Endometrium (tissue), 2 donors: ENCODE data around the gene RPL22.

Experiments
- FAIRE-seq: peaks from 2 replicates; lab custom pipeline; 2012; peaks lifted over from hg19 to GRCh38; lab: Jason Lieb, UNC
- donor health status: control.
- donor health status: control.

RPL22 gene

DNA sequence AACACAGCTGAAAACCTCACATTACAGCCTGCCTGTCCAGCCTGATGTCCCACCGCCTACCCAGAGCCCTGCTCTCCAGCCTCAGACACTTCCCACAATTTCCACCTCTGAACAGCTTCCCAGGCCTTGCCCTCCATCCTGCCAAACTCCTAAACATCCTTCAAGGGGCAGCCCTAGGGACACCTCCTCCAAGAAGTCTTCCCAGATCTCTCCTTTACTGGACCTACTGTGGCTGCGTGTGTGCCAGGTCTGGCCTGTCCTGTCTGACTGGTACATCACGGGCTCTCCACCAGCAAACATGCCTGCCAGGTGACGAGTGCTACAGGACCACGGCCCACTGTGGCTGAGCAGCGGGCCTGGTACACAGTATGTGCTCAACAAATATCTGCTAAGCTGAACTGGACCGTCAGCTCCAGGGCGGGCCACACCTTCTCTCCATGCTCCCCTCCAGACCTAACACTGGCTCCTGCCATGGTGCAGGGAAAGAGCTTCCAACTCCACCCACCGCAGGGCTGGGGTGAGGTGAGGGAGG, 48.0 kb downstream of the RPL22 start:
- FAIRE-seq: no peak

DNA sequence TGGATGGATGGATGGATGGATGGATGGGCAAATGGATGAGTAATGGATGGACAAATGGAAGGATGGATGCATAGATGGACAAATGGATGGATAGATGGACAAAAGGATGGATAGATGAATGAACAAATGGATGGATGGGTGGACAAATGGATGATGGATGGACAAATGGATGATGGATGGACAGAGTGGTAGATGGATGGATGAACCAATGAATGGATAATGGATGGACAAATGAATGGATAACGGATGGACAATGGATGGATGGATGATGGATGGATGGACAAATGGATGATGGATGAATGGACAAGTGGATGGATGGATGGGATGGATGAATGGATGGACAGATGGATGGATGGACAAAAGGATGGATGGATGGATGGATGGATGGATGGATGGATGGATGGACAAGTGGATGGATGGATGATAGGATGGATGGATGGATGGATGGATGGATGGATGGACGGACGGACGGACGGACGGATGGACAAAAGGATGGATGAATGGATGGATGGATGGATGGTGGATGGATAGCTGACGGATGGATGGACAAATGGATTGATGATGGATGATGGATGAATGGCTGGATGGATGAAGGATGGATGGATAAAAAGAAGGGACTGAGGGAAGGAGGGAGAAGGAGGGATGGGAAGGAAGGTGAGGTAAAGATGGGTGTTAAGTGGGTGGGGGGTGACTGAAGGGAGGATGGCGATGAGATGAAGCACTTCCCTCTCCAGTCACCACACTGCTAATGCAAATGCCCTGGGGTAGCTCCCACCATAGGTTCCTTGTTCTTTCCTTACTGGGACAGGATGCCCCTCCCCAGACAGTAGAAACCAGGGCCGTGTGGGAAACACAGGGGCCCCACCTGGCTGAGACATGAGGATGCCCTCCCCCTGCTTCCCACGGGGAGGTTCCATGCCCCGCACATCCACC, 49.1 kb downstream of the RPL22 start:
- FAIRE-seq: no peak

DNA sequence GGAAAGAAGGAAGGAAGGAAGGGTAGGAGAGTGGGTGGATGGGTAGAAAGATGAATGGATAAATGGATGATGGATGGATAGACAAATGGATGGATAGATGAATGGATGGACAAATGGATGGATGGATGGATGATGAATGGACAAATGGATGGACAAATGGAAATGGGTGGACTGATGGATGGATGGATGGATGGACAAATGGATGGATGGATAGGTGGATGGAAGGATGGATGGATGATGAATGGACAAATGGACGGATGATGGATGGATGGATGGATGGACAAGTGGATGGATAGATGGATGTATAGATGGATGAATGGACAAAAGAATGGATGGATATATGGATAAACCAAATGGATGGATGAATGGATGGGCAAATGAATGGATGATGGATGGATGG, 49.8 kb downstream of the RPL22 start:
- FAIRE-seq: no peak

DNA sequence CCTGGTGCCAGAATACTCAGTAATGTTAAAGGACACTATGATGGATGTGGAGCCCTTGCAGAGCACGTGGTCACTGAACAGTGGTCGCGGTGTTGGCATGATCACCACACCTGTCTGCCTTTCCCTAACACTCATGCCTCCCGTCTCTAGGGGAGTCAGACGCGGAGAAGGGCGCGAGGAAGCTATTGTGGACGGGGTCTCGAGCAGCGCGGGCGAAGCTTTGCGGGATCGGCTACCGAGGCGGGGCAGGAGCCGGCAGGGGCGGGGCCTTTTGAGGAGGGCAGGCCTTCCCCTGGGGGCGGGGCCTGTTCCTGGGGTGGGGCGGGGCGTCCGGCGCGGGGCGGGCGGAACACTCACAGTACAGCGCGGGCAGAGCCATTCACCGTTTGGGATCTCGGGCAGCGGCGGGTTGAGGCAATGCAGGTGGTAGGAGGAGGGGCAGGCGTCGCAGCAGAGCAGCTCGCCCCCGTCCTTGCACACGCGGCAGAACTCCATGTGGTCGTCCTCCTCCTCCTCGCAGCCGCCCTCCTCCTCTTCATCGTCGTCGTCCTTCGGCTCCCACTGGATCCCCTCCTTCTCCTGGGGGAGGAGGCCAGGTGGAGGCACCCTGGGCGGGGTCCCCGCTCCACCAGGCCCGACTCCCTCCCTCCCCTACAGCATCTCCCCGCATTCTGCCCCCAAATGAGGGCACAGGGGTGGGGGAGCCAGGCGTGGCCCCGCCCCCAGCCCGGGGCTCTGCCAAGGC, 50.7 kb downstream of the RPL22 start:
- FAIRE-seq: no peak

DNA sequence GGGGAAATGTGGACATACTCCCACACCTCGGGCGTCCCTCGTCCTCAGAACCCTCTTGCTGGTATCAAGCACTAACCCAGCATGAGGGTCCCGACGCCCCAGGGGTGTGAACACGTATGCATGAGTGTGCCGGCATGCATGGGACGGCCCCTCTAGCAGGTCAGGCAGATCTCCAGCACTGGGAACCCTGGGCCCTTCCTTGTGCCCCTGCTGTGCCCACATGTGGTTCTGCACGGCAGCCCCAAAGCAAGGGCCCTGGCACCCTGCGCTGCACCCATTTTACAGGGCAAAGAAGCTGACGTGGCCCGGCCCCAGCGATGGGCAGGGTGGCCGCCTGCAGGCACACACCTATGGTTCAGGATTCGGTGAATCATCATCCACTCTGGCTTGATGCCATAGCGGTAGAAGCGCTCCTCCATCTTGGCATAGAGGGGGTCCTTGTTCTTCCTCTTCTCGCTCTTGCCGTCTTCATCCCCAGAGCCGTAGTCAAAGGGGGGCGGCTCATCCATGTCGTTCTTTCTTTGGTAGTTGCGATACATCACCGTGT, 53.5 kb downstream of the RPL22 start:
- FAIRE-seq: no peak

DNA sequence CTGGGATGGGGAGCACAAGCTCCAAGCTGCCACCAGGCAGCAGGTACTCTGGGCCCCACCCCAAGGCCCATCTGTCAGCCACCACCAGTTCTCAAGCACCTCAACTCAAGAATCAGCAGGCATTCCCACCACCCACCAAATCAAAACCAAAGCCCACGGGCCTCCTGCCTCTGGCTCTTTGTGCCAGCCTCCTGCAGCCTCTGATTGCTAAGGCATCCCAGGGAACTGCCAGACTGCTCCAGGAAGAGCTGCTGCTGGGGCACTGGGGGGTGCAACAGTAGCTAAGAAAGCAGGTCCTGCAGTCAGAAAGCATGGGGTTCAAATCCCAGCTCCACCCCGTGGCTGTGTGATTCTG, 54.0 kb downstream of the RPL22 start:
- FAIRE-seq: no peak

DNA sequence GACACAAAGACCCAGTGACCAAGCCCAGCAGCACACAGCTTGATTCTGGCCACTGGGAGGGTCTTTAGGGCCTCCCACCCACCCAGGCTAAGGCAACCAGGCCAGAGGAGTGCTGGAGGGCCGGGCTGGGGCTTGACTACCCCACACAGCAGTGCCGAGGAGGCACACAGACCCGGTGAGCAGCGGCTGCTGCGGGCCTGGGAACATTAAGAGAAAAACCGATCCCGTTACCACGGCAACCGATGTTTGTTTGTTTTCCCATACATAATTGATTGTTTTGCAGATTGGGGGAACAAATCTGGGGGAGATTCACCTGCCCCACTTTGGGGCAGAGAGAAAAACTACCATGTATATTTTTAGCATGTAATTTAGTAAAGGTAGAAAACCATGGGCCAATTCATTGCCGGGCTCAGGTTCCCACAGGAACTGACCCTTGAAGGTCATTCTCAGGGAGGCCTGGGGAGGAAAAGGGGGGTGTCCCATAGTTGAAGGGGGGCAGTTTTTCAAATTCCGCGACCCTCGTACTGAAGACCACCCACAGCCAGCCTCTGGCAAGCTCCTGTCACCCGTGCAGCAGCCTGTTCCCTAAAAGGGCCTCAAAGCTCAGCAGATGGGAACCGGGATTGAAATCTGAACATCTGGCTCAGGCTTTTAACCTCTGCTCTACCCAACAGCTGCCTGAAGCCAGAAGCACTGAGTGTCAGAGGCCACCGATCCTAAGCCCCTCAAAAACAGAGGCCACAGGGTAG, 54.6 kb downstream of the RPL22 start:
- FAIRE-seq: no peak

DNA sequence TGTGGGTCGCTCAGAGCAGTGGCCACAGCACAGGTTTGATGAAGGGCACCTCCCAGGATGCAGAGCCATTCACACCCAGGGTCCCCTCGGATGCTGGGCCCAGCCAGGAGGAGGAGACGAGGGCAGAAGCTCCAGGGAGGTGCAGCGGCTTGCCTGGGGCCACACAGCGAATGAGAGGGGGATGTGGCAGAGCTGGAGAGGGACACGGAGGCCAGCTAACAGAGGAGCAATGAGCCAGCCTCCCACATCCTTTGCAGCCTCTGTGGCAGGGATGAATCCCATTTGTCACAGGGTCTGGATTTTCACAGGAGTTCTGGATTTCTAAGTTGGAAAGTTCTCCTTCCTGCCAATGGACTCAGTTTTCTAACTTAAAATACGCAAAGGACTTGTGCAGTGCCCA, 55.2 kb downstream of the RPL22 start:
- FAIRE-seq: no peak

DNA sequence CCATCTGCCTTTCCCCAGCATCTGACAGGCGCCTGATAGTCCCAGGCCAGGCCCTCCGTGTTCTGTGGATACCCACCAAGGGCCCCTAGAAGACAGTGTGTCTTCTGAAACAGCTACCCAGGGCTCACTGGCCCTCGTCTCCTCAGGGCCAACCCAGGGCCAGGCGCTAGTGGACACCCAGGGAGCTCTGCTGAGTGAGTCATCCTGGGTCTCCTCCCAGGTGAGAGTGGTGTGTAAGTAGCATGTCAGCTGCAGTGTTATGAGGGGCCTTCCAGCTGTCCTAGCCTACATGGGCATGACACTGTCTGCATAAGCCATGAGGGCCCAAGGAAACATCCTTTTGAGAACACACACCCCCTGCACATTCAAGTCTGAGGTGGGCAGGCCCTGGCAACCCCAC, 56.0 kb downstream of the RPL22 start:
- no peak for FAIRE-seq

DNA sequence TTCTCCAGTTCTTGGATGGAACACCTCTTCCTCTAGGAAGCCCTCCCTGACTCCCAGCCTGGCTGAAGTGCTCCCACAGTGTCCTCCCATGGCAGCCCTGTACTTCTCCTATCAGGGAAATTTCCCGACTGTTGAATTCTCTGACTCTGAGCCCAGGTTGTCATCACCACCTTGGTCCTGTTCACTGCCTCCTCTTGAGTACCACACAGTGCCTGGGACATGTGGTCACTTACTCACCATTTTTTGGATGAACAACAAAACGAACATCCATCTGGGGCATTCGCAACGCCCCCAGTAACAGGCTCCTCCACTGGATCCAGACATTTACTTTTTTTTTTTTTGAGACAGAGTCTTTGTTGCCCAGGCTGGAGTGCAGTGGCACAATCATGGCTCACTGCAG, 56.7 kb downstream of the RPL22 start:
- FAIRE-seq: no peak

DNA sequence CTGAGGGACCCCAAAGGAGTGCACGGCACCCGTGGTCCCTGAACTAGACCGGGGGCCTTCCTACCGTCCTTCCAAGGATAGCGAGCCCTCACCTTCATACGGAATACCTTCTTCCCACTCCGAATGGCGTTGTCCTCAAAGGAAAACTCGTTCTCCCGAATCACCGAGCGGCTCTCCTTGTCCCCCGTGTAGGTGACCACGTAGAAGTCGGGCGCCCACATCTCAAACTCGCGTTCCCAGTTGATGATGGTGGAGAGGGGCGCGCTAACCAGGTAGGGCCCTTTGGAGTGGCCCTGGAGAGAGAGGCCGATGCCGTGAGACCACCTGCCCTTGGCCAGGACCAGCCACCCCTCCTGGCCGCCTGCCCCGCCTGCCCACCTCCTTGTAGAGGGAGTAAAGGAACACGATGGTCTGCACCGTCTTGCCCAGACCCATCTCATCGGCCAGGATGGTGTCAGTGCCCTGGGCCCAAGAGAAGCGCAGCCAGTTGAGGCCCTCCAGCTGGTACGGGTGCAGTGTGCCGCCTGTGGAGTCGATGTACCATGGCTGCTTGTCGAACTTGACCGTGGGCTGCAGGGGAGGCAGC, 57.3 kb downstream of the RPL22 start:
- FAIRE-seq: no peak

DNA sequence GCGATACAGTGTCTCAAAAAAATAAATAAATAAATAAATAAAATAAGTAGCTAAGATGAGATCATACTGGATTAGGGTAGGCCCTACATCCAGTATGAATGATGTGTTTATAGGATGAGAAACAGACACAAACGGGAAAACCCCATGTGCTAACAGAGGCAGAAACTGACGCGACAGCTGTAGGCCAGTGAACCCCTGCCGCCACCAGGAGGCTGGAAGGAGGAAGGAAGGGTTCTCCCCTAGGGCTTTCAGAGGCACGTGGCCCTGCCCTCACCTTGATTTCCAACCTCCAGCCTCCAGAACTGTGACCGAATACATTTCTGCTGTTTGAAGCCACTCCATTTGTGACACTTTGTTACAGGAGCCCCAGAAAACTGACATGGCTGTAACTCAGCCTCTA, 57.8 kb downstream of the RPL22 start:
- FAIRE-seq: no peak

DNA sequence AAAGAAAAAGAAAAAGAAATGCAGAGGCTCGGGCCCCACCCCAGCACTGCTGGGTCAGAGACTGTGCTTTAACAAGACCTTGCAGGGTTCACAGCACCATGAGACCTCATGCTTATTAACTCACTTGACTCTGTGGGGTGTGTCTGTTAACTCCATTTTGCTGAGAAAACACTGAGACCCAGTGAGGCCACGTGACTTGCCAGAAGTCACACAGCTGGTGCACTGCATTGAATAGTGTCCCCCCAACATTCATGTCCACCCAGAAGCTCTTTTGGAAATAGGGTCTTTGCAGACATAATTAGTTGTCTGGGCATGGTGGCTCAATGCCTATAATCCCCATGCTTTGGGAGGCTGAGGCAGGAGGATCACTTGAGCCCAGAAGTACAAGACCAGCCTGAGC, 59.0 kb downstream of the RPL22 start:
- FAIRE-seq: no peak

DNA sequence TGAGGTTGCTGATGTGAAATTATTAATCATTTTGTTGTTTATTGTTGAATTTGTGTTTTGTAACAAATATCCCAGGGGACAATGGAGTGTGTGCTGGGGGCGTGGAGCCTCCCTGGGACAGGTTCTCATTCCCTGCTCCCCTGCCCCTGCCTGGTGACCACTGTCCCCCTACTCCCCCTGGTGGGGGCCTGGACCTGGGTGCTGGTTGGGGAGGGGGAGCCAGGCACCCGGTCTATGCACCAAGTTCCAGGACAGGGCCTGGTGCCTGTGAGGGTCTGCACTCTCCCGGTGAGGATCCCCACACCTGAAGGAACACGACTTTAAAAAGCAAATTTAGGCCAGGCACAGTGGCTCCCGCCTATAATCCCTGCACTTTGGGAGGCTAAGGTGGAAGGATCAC, 61.6 kb downstream of the RPL22 start:
- no peak for FAIRE-seq

DNA sequence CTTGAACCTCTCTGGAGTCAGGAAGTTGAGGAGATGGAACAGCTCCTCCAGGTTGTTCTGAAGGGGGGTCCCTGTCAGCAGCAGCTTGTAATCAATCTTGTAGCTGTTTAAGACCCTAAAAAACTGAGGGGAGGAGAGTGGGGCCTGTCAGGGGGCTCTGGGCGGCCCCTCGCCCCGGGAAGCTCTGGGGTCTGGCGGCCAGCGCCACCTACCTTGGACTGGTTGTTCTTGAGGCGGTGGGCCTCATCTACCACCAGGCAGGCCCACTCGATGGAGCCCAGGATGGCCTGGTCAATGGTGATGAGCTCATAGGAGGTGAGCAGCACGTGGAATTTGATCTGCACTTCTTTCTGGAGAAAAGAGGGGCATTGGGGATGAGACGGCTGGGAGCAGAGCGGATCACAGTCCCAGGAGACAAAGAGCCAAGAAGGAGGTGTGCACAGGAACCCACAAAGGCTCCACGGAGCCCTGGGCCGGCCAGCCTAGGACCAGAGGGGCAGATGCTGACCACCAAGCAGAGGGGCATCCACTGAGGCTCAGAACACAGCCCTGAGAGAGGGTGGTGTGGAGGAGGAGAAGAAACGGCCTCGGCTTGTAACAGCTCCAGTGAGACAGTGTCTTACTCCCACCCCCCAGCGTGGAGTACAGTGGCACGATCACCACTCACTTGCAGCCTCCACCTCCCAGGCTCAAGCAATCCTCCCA, 62.7 kb downstream of the RPL22 start:
- no peak for FAIRE-seq
